HG03469 (cell line): ENCODE results near the gene CD3G.
"Not testable (repeated sequence)": the region's sequence is repeated elsewhere in the genome, so short reads cannot be mapped to it uniquely, and the experiment has no call there.

Experiments used
- ATAC-seq: cut with Tn5 transposase; IDR thresholded peaks from one replicate; pipeline ENCODE4 v1.9.1; 2021; ENCODE audit warnings: mild to moderate bottlenecking, moderate library complexity, moderate number of reproducible peaks; ENCODE audit not compliant: unreplicated experiment

CD3G gene

GRCh38 chr11:118374729-118375128 is 30.6 kb downstream of the CD3G start:
- ATAC-seq = no peak

DNA sequence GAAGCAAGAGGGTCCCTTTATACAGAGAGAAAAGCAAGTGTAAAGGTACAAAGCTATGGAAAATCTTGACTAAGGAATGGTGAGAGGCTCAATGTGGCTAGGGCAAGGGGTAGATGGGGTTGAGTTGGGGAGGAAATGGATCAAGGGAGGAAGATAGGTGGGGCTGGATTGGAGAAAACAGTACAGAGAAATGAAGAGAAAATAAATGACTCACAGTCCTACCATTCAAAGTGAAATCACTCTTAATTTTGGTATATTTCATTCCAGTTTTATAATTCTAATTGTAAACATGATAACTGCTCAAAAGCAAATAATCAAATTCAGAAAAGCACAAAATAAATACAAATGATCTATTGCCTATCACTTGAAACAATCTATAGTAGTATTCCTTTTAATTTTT is 31.8 kb downstream of the CD3G start:
- ATAC-seq = no peak

- no peak for ATAC-seq
These were observed 35.4 kb downstream of the CD3G start for GRCh38 chr11:118379497-118379896.

- ATAC-seq = no peak
These were observed 36.4 kb downstream of the CD3G start for GRCh38 chr11:118380571-118380970.

DNA sequence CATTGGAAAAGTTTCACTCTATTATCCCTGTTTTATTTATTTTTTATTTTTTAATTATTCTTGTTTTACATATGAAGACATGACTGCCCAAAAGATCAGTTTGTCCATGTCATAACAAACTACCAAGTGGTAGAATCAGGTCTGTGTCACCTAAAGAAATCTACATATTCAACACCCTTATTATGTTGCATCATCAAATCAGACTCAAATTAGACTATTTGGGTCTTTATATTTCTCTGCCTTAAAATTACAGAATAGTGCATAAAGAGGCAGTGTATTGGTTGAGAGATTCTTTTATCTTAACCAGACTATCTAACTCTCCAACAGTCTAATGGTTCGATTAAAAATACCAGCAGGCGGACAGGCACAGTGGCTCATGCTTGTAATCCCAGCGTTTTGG is 38.8 kb downstream of the CD3G start:
- ATAC-seq = no peak

DNA sequence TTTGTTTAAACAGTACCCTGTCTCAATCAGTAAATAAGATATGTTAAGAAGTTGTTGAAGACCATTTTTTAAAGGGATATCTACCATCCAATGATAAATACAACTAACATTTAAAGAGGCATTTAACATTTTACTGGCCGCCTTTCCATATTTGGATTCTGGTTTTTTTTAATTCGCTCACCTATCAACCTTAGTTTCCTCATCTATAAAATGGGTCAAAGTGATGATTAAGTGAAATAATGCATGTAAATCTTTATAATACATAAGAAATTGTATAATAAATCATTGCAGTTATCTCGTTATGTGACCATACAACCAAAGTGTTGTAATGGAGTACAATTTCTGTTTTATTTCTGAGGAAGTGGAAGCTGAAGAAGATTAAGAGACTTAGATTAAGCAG is 39.5 kb downstream of the CD3G start:
- no peak for ATAC-seq

DNA sequence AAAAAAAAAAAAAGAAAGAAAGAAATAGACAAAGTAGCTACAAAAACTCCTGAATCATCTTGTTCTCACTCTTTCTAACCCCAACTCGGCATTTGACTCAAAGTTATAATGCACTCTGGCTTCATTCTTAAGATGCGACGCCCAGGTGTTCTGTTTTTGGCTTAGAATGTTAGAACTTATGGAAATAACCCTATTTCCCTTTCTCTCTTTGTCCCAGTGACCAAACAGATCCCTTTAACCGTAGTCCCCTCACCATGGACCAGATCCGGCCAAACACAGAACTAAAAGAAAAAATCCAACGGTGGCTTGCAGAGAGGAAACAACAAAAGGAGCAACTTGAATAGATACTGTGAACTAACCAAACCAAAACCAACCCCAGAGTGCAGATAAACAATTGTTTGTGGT is 52.0 kb downstream of the CD3G start:
- ATAC-seq = no peak

- no peak for ATAC-seq
These were observed 53.3 kb downstream of the CD3G start for GRCh38 chr11:118397448-118397847.

GRCh38 chr11:118398791-118399559 is 54.8 kb downstream of the CD3G start:
- ATAC-seq = no peak

DNA sequence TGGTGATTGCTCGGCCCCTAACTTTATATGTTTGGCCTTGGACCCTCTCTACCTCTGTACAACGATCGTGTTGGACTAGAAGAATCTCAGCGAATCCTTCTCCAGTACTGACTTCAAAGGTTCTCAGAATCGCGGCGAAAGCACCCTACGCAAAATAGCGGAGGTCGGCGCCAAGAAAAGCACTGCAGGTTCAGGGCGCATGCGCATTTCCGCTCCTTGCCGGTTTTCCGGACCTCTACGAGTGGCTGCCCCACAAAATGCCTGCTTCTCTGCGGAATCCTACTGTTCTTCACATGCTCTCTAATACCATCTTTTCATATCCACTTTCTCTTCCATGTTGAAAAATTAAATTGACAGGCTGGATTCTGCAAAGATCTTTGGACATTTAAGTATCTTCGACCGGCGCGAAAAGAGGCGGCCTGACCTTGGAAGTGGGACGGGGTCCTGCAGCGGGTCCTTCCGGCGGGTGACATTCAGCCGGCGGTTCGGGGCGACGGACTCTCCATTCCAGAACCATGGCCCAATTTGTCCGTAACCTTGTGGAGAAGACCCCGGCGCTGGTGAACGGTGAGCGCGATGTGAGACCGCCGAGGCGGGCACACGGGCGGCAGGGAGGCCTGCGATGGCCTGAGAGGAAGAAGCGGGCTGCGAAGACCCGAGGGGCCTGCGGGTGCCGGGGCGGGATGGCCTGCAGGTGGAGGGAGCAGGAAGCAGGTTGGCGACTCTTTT is 57.2 kb downstream of the CD3G start, which contains the start of gene ATP5MG:
TSS of gene ATP5MG (plus strand) at position 456 of the 729 bp plus-strand sequence. CDS start at position 516, 60 bp downstream.
- no peak for ATAC-seq

- no peak for ATAC-seq
These were observed 57.9 kb downstream of the CD3G start for GRCh38 chr11:118401880-118402590.

DNA sequence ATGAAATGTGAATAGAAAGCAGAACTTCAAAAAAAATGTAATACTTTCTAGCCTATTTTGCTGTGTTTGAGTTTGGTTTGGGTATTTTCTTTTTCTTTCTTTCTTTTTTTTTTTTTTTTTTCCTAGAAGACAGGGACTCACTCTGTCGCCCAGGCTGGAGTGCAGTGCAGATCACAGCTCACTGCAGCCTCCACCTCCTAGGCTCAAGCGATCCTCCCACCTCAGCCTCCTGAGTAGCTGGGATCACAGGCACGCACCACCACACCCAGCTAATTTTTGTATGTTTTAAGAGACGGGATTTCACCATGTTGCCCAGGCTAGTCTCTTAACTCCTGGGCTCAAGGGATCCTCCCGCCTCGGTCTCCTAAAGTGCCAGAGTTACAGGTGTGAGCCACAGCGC is 58.5 kb downstream of the CD3G start:
- ATAC-seq = not testable (repeated sequence)
